ENCODE measurements around the gene RAMP2. TPM values are rescaled to one million over a fixed set of nuclear protein-coding genes. Genes with fewer than 3 reads are reported as not detected.

Gene RAMP2
- total and polyA plus RNA-seq, 2 of the 13 experiments (the other 11 are each of a cell fraction or from before 2014, with no cell fraction given) = 1.4 to 5.2 TPM

DNA sequence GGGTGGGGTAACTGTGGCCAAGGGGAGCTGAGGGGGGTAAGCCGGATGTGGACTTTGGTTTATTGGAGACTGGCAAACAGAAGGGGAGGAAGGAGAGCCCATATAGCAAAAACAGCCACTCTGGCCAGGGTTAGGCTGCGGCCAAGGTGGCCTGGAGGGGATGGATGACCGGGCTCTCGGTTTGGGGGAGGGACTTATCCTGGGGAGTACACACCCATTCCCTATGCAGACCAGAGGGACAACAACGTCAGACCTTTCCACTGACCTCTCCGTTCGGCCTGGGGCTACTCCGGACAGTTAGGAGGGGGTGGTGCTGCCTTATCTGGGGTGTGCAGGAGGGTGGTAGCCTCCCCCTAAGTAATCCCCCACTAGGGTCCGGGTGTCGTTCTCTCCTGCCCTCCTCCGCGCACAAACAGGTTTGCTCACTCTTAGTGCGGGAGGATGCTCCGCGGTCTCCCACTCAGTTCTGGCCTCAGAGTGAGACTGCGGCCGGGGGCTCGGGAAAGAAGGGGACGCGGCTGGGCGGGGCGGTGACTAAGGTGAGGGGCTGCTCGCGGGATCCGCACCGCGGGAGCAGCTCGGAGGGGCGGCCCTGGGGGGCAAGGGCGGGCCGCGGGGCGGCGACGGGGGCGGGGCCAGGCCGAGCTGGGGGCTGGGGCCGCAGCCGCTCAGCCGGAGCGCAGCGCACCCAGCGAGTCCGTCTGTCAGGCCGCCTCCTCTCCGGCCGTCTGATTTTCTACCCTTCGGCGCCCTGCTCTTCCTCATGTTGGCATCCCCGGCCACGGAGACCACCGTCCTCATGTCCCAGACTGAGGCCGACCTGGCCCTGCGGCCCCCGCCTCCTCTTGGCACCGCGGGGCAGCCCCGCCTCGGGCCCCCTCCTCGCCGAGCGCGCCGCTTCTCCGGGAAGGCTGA, 19.2 kb downstream of the RAMP2 start, which contains the start of gene WNK4 (continued):
- TF ChIP-seq DDIT3 (CRISPR knock-in tag; IDR thresholded peaks at IDR 0.05) (no peak), ZNF484 (CRISPR knock-in tag; IDR thresholded peaks at IDR 0.05; ENCODE audit: borderline replicate concordance, low read depth) (no peak; the same call in 1 of the 2 replicates), HMGA1 (CRISPR knock-in tag; conservative IDR thresholded peaks at IDR 0.05) (no peak), ZNF224 (CRISPR knock-in tag; IDR thresholded peaks at IDR 0.05) (no peak; the same call in 1 of the 2 replicates), ZNF124 (CRISPR knock-in tag; IDR thresholded peaks at IDR 0.05) (no peak; the same call in 1 of the 2 replicates), ZNF569 (CRISPR knock-in tag; IDR thresholded peaks at IDR 0.05; ENCODE audit: borderline replicate concordance) (no peak), ERF (CRISPR knock-in tag; IDR thresholded peaks at IDR 0.05) (peak; percentile 98), ZNF543 (CRISPR knock-in tag; IDR thresholded peaks at IDR 0.05) (peak; percentile 11), SMAD3 (CRISPR knock-in tag; IDR thresholded peaks at IDR 0.05) (peak; percentile 26; the same call in 1 of the 2 replicates), SRY (CRISPR knock-in tag; IDR thresholded peaks at IDR 0.05) (no peak; the same call in 1 of the 2 replicates), RXRA (CRISPR knock-in tag; IDR thresholded peaks at IDR 0.05) (peak; percentile 93), ZNF850 (CRISPR knock-in tag; conservative IDR thresholded peaks at IDR 0.05) (peak; percentile 79; the same call in 1 of the 2 replicates), ATF7 (IDR thresholded peaks at IDR 0.05) (no peak), ATF7 (CRISPR knock-in tag; IDR thresholded peaks at IDR 0.05) (peak; percentile 67; the same call in 1 of the 2 replicates), ELK4 (CRISPR knock-in tag; IDR thresholded peaks at IDR 0.05; ENCODE audit: borderline replicate concordance) (no peak), RBAK (CRISPR knock-in tag; IDR thresholded peaks at IDR 0.05) (no peak), KLF9 (CRISPR knock-in tag; IDR thresholded peaks at IDR 0.05; ENCODE audit: low read depth) (no peak), ZNF513 (CRISPR knock-in tag; conservative IDR thresholded peaks at IDR 0.05) (0 out of 2 replicates have a peak, but pooled peaks have one; percentile 15), ZNF558 (CRISPR knock-in tag; IDR thresholded peaks at IDR 0.05; ENCODE audit: borderline replicate concordance) (peak; percentile 79; the same call in 1 of the 2 replicates)
- TF ChIP-seq, protein P1, sequence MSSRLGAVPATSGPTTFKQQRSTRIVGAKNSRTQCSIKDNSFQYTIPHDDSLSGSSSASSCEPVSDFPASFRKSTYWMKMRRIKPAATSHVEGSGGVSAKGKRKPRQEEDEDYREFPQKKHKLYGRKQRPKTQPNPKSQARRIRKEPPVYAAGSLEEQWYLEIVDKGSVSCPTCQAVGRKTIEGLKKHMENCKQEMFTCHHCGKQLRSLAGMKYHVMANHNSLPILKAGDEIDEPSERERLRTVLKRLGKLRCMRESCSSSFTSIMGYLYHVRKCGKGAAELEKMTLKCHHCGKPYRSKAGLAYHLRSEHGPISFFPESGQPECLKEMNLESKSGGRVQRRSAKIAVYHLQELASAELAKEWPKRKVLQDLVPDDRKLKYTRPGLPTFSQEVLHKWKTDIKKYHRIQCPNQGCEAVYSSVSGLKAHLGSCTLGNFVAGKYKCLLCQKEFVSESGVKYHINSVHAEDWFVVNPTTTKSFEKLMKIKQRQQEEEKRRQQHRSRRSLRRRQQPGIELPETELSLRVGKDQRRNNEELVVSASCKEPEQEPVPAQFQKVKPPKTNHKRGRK (CRISPR knock-in tag; IDR thresholded peaks at IDR 0.05) = no peak
- TF ChIP-seq, protein P2, sequence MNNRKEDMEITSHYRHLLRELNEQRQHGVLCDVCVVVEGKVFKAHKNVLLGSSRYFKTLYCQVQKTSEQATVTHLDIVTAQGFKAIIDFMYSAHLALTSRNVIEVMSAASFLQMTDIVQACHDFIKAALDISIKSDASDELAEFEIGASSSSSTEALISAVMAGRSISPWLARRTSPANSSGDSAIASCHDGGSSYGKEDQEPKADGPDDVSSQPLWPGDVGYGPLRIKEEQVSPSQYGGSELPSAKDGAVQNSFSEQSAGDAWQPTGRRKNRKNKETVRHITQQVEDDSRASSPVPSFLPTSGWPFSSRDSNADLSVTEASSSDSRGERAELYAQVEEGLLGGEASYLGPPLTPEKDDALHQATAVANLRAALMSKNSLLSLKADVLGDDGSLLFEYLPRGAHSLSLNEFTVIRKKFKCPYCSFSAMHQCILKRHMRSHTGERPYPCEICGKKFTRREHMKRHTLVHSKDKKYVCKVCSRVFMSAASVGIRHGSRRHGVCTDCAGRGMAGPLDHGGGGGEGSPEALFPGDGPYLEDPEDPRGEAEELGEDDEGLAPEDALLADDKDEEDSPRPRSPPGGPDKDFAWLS (CRISPR knock-in tag; IDR thresholded peaks at IDR 0.05; ENCODE audit: borderline replicate concordance) = no peak
- TF ChIP-seq, protein P3, sequence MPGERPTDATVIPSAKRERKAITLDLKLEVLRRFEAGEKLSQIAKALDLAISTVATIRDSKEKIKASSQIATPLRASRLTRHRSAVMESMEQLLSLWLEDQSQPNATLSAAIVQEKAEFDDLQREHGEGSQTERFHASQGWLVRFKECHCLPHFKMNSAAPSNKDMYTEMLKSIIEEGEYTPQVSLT (CRISPR knock-in tag; IDR thresholded peaks at IDR 0.05; ENCODE audit: borderline replicate concordance, low read depth) = 0 out of 2 replicates have a peak, but pooled peaks have one; percentile 74
